GM19240 (cell line): ENCODE results near the gene TGFA.

Experiments used
- DNase-seq: peaks from one replicate; pipeline ENCODE4 v3.0.0; 2011; ENCODE audit warnings: low spot score; ENCODE audit not compliant: insufficient read length

Gene TGFA

DNA sequence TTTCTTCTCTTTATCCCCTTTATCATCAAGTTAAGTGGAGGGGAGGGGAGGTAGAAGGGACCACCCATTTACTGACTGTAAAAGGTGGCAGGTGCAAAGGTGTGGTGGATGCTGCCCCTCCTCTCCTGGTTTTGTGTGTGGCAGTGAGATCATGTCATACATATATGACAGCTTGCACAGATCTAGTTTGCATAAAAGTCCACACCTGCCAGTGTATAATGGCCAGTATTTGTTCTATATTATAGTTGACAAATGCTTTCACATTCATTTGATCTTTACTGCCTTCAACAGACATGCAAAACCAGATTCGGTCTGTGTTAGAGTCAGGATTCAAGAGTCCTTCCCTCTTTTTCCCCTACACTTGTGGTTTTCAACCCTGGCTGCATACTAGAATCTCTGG, 55.1 kb downstream of the TGFA start:
- no peak for DNase-seq

DNA sequence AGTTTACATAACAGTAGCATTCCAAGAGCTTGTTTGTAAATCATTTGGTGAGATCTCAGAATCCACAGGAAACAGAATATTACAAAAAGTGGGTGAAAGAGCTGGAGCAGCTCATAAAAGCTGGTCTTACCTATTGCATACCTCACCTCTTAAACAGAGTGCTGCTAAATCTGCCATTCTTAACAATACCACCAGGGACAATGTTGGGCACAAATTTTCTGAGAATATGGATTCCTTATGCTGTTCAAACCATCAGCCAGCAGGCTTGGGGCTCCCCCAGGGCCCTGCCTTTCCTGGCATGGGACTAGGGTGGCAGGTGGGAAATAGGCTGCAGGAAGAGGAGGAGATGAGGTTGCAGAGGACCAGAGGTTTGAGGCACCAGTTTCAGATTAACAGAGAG, 55.6 kb downstream of the TGFA start:
- no peak for DNase-seq

- DNase-seq = no peak
Measured at GRCh38 chr2:70496819-70497218, 56.8 kb downstream of the TGFA start.

GRCh38 chr2:70494293-70494886, 59.2 kb downstream of the TGFA start:
- DNase-seq = no peak

- no peak for DNase-seq
Measured at GRCh38 chr2:70490381-70490780, 63.2 kb downstream of the TGFA start.

- no peak for DNase-seq
Measured at GRCh38 chr2:70489165-70489564, 64.5 kb downstream of the TGFA start.

GRCh38 chr2:70484086-70484485, 69.5 kb downstream of the TGFA start:
- no peak for DNase-seq

- DNase-seq = no peak
Measured at GRCh38 chr2:70482401-70482800, 71.2 kb downstream of the TGFA start.

DNA sequence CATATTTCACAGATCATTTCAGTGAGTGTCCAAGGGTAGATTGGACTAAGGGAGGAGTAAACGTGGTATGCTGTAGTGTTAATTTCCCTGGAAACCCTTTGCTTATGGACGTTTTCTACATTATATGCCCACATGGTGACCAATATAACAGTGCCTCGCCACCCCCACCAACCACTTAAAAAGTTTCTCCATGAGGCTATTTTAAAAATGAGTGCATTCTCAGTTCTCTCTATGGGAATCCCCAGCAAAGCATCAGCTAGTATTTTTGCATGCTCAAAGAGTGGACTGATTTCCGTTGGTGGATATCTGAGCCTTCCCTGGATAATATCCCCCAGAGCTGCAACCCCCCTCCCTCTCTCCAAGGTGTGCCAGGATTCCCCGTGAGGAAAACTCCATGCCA, 73.2 kb downstream of the TGFA start:
- DNase-seq = no peak

- no peak for DNase-seq
Measured at GRCh38 chr2:70479816-70480215, 73.8 kb downstream of the TGFA start.

- no peak for DNase-seq
Measured at GRCh38 chr2:70477441-70477844, 76.2 kb downstream of the TGFA start.

DNA sequence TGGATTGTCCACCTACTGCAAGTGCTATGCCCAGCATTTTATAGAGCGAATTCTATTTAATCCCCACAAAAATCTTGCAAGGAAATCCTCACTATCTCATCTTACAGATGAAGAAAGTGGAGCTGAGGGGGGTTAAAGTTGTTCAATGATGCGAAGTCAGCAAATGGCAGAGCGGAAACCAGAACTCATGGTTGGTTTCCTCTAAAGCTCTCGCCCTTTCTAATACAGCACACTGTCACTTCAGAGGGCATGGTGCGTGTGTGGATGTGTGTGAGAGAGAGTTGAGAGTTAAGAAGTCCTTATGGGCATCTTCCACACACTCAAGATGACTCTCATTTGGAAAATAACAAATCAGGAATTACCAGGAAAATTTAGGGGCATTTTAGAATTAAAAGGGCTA, 78.4 kb downstream of the TGFA start:
- DNase-seq = no peak

- no peak for DNase-seq
Measured at GRCh38 chr2:70474256-70474848, 79.3 kb downstream of the TGFA start.

- DNase-seq = no peak
Measured at GRCh38 chr2:70473101-70473722, 80.4 kb downstream of the TGFA start.

- no peak for DNase-seq
Measured at GRCh38 chr2:70472221-70472890, 81.3 kb downstream of the TGFA start.

- DNase-seq = no peak
Measured at GRCh38 chr2:70471129-70471528, 82.5 kb downstream of the TGFA start.

DNA sequence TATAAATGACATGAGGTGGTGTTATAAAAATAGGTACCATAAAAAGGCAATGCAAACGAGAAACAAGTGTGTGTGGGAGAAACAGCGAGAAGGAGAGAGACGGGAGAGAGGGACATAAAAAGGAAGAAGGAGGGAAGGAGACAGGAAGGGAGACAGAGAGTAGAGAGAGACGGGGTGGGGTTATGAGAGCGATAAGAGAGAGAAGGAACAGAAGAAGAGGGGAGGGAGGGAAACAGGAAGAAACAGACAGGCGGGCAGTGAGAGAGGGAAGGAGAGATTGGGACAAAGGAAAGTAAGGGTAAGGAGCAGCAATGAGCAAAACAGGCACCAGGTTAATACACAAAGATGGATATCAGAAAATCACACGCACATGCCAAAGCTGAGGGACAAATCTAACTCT, 83.7 kb downstream of the TGFA start:
- DNase-seq = no peak

GRCh38 chr2:70469435-70469834, 84.2 kb downstream of the TGFA start:
- DNase-seq = no peak

GRCh38 chr2:70468878-70469277, 84.7 kb downstream of the TGFA start:
- no peak for DNase-seq

GRCh38 chr2:70467831-70468779, 85.5 kb downstream of the TGFA start:
- DNase-seq = no peak

DNA sequence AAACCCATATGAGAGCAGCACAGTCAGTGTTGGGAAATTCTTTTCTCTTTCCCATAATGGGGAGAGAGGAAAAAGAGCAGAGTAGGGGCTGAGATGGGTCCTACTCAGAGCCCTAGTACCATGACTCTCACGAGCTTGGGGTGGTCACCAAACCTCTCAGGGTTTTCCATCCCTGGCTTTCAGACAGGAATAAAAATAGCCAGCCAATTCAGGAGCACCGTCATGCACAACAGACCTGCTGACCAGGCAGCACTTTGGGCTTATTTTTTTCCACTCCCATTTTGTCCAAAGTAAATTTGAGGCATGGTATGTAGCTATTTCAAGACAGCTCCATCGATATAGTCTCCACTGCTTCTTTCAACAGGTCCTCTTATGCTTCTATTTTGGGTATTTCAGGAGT, 86.4 kb downstream of the TGFA start:
- no peak for DNase-seq
